HepG2 (cell line): Measurements from ENCODE around the gene DHCR7.

Experiments
- BCL3 ChIP-seq: sonication (generic); formaldehyde crosslinking; IDR thresholded peaks from 2 replicates; pipeline ENCODE4 v1.5.1; 2020; ENCODE audit warnings: mild to moderate bottlenecking, missing genetic modification reagents, moderate library complexity
- ELF1 ChIP-seq: sonication (generic); formaldehyde crosslinking; IDR thresholded peaks from 2 replicates; pipeline ENCODE4 v1.4.0; 2020; ENCODE audit warnings: missing genetic modification reagents
- EZH2 ChIP-seq: conservative IDR thresholded peaks from 2 replicates; pipeline ENCODE4 v1.6.1; 2012; ENCODE audit warnings: mild to moderate bottlenecking, low read depth, low read length, moderate library complexity
- JUN ChIP-seq: sonication (generic); formaldehyde crosslinking; IDR thresholded peaks from 2 replicates; pipeline ENCODE4 v1.4.0; 2020; ENCODE audit warnings: mild to moderate bottlenecking, missing genetic modification reagents
- MED1 ChIP-seq: sonication (generic); formaldehyde crosslinking; IDR thresholded peaks from 2 replicates; pipeline ENCODE4 v1.4.0; 2020; ENCODE audit warnings: missing genetic modification reagents
- MYNN ChIP-seq: sonication (generic); formaldehyde crosslinking; IDR thresholded peaks from 2 replicates; pipeline ENCODE4 v1.4.0; 2020; ENCODE audit warnings: mild to moderate bottlenecking, low read depth, missing genetic modification reagents
- NR2C2 ChIP-seq: sonication (generic); formaldehyde crosslinking; IDR thresholded peaks from 2 replicates; pipeline ENCODE4 v1.4.0; 2020; ENCODE audit warnings: missing genetic modification reagents, mild to moderate bottlenecking, moderate library complexity, borderline replicate concordance
- PATZ1 ChIP-seq: sonication (generic); formaldehyde crosslinking; IDR thresholded peaks from 2 replicates; pipeline ENCODE4 v1.4.0; 2020; ENCODE audit warnings: missing genetic modification reagents
- RFXAP ChIP-seq: sonication (generic); formaldehyde crosslinking; IDR thresholded peaks from 2 replicates; pipeline ENCODE4 v1.4.0; 2020; ENCODE audit warnings: missing genetic modification reagents, borderline replicate concordance
- SP1 ChIP-seq, 2 experiments: fragments of 450-650 bp in 1 of 2; sonication (generic) in 1 of 2; formaldehyde crosslinking in 1 of 2; IDR thresholded peaks; 2 replicates each; pipeline versions ENCODE4 v1.4.0 to v1.6.1; 2016 to 2020; ENCODE audit warnings: missing genetic modification reagents in 1 of 2
- ZNF263 ChIP-seq: sonication (generic); formaldehyde crosslinking; IDR thresholded peaks from 2 replicates; pipeline ENCODE4 v1.4.0; 2020; ENCODE audit warnings: missing genetic modification reagents
- ZNF326 ChIP-seq: sonication (generic); formaldehyde crosslinking; IDR thresholded peaks from 2 replicates; pipeline ENCODE4 v1.4.0; 2020; ENCODE audit warnings: missing genetic modification reagents, borderline replicate concordance
- TF ChIP-seq, protein P1 (sequence below): sonication (generic); formaldehyde crosslinking; conservative IDR thresholded peaks from 2 replicates; pipeline ENCODE4 v1.4.0; 2020; ENCODE audit warnings: mild to moderate bottlenecking, missing genetic modification reagents, moderate library complexity

DNA sequence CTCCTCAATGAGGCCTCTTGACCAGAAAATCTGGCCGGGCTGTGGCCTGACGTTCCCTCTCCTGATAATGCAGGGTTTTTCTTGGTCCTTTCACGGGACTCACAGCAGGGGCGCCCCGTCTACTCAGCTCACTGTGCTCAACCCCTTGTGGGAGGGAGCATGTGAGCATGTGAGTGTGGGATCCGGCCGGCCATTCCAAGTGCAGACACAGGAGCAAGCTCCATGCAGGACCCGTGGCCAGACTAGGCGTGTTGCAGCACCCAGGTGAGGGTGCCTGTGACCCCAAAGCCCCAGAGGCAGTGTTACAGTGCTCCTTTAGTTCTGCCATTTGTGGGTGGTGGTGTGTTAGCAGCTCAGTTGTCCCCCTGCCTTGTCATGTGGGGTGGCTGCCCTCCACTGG is 18.0 kb downstream of the DHCR7 start:
- TF ChIP-seq BCL3 (CRISPR knock-in tag) (no peak), NR2C2 (no peak), ELF1 (no peak), EZH2 (no peak), ZNF326 (CRISPR knock-in tag) (no peak), PATZ1 (CRISPR knock-in tag) (no peak), MED1 (no peak), ZNF263 (CRISPR knock-in tag) (no peak), MYNN (CRISPR knock-in tag) (no peak), SP1 (IDR thresholded peaks at IDR 0.05) (no peak), SP1 (CRISPR knock-in tag; IDR thresholded peaks at IDR 0.05) (no peak), JUN (CRISPR knock-in tag) (no peak), RFXAP (CRISPR knock-in tag) (no peak)
- TF ChIP-seq, protein P1, sequence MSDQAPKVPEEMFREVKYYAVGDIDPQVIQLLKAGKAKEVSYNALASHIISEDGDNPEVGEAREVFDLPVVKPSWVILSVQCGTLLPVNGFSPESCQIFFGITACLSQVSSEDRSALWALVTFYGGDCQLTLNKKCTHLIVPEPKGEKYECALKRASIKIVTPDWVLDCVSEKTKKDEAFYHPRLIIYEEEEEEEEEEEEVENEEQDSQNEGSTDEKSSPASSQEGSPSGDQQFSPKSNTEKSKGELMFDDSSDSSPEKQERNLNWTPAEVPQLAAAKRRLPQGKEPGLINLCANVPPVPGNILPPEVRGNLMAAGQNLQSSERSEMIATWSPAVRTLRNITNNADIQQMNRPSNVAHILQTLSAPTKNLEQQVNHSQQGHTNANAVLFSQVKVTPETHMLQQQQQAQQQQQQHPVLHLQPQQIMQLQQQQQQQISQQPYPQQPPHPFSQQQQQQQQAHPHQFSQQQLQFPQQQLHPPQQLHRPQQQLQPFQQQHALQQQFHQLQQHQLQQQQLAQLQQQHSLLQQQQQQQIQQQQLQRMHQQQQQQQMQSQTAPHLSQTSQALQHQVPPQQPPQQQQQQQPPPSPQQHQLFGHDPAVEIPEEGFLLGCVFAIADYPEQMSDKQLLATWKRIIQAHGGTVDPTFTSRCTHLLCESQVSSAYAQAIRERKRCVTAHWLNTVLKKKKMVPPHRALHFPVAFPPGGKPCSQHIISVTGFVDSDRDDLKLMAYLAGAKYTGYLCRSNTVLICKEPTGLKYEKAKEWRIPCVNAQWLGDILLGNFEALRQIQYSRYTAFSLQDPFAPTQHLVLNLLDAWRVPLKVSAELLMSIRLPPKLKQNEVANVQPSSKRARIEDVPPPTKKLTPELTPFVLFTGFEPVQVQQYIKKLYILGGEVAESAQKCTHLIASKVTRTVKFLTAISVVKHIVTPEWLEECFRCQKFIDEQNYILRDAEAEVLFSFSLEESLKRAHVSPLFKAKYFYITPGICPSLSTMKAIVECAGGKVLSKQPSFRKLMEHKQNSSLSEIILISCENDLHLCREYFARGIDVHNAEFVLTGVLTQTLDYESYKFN (CRISPR knock-in tag), result no peak
